ENCODE data around the gene SLTM. TPM values are rescaled to one million over a fixed set of nuclear protein-coding genes. Genes with fewer than 3 reads are reported as not detected.

SLTM gene
- polyA plus RNA-seq, 1 donor (not counting 4 experiments of a cell fraction or from before 2014, with no cell fraction given): 58.9 TPM

DNA sequence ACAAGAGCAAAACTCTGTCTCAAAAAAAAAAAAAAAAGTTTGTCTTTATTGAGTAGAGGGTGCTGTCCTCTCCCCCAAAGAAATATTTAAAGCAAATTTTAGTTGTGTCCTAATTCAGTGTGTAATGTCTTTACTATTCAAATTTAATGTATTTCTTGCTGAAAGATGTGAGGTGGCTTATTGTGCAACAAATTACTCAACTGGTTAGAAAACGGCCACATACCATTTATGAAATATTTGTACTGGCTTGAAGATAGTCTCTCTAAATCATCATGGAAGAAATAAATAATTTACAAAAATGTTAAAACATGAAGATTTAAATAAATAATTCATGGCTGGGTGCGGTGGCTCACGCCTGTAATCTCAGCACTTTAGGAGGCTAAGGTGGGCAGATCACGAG is 63.0 kb downstream of the SLTM start:
- dilution Hi-C loops (cut with MboI; ENCODE audit: extremely low pct_ligation_motif_present, low sequenced_read_pairs): no loop called here

DNA sequence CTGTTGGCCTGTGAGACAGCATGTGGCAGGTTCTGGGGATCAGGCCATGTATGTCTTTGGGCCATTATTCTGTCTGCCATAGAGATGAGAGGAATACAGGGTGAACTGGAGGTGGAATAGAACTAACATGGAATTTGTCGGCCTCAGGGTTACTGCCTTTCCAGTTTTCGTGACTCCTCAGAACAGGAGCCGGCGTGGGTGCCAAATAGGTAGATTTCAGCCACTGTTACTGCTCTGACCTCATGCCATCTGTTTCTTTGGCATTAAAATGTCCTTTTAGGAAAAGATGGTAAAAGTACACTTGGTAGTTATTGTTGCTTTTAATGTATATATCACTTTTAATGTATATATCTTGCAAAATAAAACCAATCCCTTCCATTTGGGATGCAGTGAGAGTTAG is 65.6 kb downstream of the SLTM start:
- TF ChIP-seq EZH2 (IDR thresholded peaks at IDR 0.05; ENCODE audit: low read length) (no peak), CTCF (optimal IDR thresholded peaks at IDR 0.05 in 1 of 3, IDR thresholded peaks at IDR 0.05 in 1 of 3, conservative IDR thresholded peaks at IDR 0.05 in 1 of 3; ENCODE audit: extremely low read depth in 1 of 3, insufficient read depth in 2 of 3, low read length in 3 of 3) (no peak)
- H3K36me3 ChIP-seq (ENCODE audit: control insufficient read depth in 2 of 2, extremely low read depth in 1 of 2, insufficient read depth in 2 of 2, low read length in 2 of 2): no peaks in the 10 kb centered on the region
- H3K9me3 ChIP-seq (ENCODE audit: control insufficient read depth, low read depth, low read length): no peaks in the 10 kb centered on the region
- DNase-seq (ENCODE audit: low read depth, low spot score) (no peak), FAIRE-seq (no peak)
- H3K4me3 ChIP-seq (ENCODE audit: control insufficient read depth in 2 of 3, extremely low read depth in 1 of 3, insufficient read depth in 2 of 3, low read depth in 1 of 3, low read length in 3 of 3): no peak overlapping the region
- H3K79me2 ChIP-seq (ENCODE audit: control insufficient read depth, insufficient read depth, low read length): no peaks in the 10 kb centered on the region
- dilution Hi-C loops (cut with MboI; ENCODE audit: extremely low pct_ligation_motif_present, low sequenced_read_pairs): no loop called here
- H3K27me3 ChIP-seq (ENCODE audit: control insufficient read depth, extremely low read depth, insufficient read depth, low read length): no peaks in the 10 kb centered on the region
- no peak overlapping the region for H3K9ac ChIP-seq (ENCODE audit: control insufficient read depth, extremely low read depth, insufficient read depth, low read length)
- H3K4me2 ChIP-seq (ENCODE audit: control insufficient read depth, extremely low read depth, insufficient read depth, low read depth, low read length): no peak overlapping the region
- H3K27ac ChIP-seq (ENCODE audit: control insufficient read depth, insufficient read depth, low read length): no peak overlapping the region
- H4K20me1 ChIP-seq (ENCODE audit: control insufficient read depth, extremely low read depth, insufficient read depth, low read length): no peaks in the 10 kb centered on the region
- H2AFZ ChIP-seq (ENCODE audit: control insufficient read depth, low read length): no peak overlapping the region
- H3K9me1 ChIP-seq (ENCODE audit: control insufficient read depth, extremely low read depth, insufficient read depth, low read length): no peaks in the 10 kb centered on the region
- no peaks in the 10 kb centered on the region for H3K4me1 ChIP-seq (ENCODE audit: control insufficient read depth, extremely low read depth, insufficient read depth, low read length)

More for the DNA sequence above, 63.0 kb downstream of the SLTM start:
- FAIRE-seq: no peak
- no peak for DNase-seq (ENCODE audit: low read depth, low spot score)
- H3K4me3 ChIP-seq (ENCODE audit: control insufficient read depth in 2 of 3, extremely low read depth in 1 of 3, insufficient read depth in 2 of 3, low read depth in 1 of 3, low read length in 3 of 3): no peak overlapping the region
- TF ChIP-seq CTCF (optimal IDR thresholded peaks at IDR 0.05 in 1 of 3, IDR thresholded peaks at IDR 0.05 in 1 of 3, conservative IDR thresholded peaks at IDR 0.05 in 1 of 3; ENCODE audit: extremely low read depth in 1 of 3, insufficient read depth in 2 of 3, low read length in 3 of 3) (no peak), EZH2 (IDR thresholded peaks at IDR 0.05; ENCODE audit: low read length) (no peak)
- H3K79me2 ChIP-seq (ENCODE audit: control insufficient read depth, insufficient read depth, low read length): no peaks in the 10 kb centered on the region
- no peak overlapping the region for H3K27ac ChIP-seq (ENCODE audit: control insufficient read depth, insufficient read depth, low read length)
- no peaks in the 10 kb centered on the region for H3K36me3 ChIP-seq (ENCODE audit: control insufficient read depth in 2 of 2, extremely low read depth in 1 of 2, insufficient read depth in 2 of 2, low read length in 2 of 2)
- H3K4me1 ChIP-seq (ENCODE audit: control insufficient read depth, extremely low read depth, insufficient read depth, low read length): peaks cover 4% of the 10 kb centered on the region
- H3K27me3 ChIP-seq (ENCODE audit: control insufficient read depth, extremely low read depth, insufficient read depth, low read length): no peaks in the 10 kb centered on the region
- no peaks in the 10 kb centered on the region for H3K9me3 ChIP-seq (ENCODE audit: control insufficient read depth, low read depth, low read length)
- no peaks in the 10 kb centered on the region for H3K9me1 ChIP-seq (ENCODE audit: control insufficient read depth, extremely low read depth, insufficient read depth, low read length)
- no peaks in the 10 kb centered on the region for H4K20me1 ChIP-seq (ENCODE audit: control insufficient read depth, extremely low read depth, insufficient read depth, low read length)
- no peak overlapping the region for H2AFZ ChIP-seq (ENCODE audit: control insufficient read depth, low read length)
- no peak overlapping the region for H3K9ac ChIP-seq (ENCODE audit: control insufficient read depth, extremely low read depth, insufficient read depth, low read length)
- no peak overlapping the region for H3K4me2 ChIP-seq (ENCODE audit: control insufficient read depth, extremely low read depth, insufficient read depth, low read depth, low read length)

Data from keratinocyte (primary cell).